Stimulated activated CD8-positive, alpha-beta memory T cell treated with anti-CD3 and anti-CD28 coated beads, Interleukin-7, amount 100 ng/mL, for 24 hours (primary cell): Measurements from ENCODE around the gene TMEM51.

Source experiments
- DNase-seq: peaks from one replicate; pipeline ENCODE4 v3.0.0-alpha.2; 2020; ENCODE audit warnings: low read depth

The TMEM51 gene, protein sequence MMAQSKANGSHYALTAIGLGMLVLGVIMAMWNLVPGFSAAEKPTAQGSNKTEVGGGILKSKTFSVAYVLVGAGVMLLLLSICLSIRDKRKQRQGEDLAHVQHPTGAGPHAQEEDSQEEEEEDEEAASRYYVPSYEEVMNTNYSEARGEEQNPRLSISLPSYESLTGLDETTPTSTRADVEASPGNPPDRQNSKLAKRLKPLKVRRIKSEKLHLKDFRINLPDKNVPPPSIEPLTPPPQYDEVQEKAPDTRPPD

DNA sequence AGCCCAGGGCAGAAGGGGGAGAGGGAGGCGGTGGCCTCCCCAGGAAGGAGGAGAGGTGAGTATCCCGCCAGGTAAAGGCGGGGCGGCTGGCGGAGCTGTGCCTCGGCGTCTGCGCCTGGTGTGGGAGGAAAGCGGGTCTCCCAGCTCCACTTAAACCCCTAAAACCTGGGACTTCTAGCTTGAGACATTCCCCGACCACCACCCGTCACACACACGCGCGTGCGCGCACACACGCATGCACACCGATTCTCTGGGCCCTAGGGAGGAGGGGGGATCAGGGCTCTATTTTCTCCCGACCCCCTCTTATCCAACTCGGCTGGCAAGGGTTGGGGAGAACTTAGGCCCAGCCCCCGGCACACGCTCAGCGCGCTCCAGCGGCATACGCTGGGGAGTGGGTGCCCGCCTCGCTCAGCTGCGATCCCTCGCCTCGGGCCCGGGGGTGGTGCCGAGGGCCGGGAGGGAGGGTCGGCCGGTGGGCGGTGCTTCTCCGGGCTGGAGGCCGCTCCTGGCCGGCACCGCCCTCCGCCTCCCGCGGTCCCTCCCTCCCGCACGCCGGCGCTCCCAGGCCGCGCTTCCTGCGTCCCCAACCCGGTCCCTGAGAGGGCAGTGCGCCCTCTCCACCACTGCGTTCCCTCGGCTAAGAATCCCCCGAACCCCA, at the start of gene TMEM51:
TMEM51 (plus strand) TSS at position 564 of the 658 bp plus-strand sequence. CDS start 61,341 bp downstream, outside the sequence.
- DNase-seq = no peak

DNA sequence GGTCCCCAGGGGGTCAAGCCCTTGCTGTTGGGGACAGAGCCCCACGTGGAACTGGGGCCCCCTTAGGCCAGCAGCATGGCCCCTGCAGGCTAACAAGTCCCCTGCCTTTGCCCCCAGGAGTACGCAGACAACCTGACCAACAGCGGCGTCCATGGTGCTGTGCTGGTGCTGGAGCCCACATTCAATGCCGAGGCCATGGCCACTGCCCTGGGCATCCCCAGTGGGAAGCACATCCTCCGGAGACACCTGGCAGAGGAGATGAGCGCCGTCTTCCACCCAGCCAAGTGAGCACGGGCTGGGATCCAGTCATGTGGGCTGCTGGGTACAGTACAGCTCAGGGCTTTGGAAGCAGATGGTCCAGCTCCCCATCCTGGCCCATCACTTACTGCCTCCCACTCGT, 49.6 kb upstream of the TMEM51 start:
- no peak for DNase-seq

DNA sequence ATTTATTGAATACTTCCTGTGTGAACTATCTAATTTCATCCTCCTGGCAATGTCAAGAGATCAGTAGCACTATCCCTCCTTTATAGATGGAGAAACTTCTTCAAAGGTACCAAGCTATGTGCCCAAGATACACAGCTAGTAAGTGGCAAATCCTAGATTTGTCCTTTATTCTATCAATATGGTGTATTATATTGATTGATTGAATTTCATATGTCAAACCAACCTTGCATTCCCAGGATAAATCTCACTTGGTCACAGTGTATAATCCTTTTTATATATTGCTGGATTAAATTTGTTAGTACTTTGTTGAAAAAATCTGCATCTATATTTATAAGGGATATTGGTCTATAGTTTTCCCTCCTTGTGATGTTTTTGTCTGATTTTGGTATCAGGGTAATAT, 48.8 kb upstream of the TMEM51 start:
- DNase-seq = no peak

DNA sequence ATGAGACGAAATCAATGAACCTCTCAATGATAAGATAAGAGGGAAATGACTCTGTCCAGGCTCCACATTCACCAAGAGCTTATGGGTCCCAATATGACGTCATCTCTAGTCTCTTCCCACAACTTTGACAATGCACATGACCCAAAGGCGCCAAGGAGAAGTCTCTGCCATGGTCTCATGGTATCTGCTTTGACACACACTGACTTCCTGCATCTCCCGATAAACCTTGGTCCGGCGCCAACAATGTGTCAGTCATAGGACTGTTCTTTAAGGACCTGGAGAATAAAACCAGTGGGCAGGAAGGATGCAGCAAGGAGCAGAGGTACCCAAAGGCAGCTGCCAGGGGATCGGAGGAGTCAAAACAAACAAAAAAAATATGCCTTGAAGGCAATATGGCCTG, 46.9 kb upstream of the TMEM51 start:
- DNase-seq = no peak

DNA sequence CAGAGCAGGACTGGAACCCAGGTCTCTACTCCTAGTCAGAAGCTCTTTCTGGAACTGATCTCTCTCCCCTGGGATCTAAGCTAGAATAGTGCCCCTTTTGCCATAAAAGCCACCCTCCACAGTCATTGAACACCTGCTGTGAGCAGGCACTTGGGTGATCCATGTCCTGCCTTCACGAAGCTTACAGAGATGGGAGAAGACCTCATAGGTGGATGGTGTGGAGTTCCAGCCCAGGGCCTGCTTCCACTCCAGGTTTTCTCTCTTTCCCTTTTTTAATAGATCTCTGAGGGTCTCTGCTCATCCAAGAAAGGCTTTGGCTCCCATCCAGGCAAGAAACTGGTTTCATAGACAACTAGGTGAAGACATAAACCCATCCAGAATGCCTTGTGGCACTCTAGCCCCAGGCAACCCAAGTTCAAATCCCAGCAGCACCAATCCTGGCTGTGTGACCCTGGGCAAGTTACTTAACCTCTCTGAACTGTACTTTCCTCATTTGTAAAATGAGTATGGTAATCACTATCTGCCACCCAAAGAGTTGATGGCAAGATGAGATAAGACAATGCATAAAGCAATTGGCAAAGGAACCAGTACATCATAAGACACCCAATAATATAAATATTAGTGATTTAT, 46.4 kb upstream of the TMEM51 start:
- no peak for DNase-seq

DNA sequence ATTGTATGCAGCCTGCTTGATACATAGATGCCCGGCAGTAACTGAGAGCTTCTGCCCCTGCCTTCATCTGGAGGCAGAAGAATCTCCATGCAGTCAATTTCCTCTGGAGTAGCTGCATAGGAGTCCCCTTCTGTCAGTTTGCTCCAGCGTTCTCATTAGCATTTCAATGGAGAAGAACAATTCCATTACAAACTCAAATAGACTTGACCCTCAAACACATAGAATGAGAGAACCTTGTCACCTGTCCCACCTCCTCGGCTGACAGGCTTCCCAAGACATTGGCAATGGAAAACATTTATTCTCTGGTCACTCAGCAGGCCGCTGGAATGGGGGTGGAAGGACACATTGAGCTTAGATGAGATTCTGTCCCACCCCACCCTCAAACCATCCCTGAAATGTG, 45.6 kb upstream of the TMEM51 start:
- DNase-seq = no peak

DNA sequence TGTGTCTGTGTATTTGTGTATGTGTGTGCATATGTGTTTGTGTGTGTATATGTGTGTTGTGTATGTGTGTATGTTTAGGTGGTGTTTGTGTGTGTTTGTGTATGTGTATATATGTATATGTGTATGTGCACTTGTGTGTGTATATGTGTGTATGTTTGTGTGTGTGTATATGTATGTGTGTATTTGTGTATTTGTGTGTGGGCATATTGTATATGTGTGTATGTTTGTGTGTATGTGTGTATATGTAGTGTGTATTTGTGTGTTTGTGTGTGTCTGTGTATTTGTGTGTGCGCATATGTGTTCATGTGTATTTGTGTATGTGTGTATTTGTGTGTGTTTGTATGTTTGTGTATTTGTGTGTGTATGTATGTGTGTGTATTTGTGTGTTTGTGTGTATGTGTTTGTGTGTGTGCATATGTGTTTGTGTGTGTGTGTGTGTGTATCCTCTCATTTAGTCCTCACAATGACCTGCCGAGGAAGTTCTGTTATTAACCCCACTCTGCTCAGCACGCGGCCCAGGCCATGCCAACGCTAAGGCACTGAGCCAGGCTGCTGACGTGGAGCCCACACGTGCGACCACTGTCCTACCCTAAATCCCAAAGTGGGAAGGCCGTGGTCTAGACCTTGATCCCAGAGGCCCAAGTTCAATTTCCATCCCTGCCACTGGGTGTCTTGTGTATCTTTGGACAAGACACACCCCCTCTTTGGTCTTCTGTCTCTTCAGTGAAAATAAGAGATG, 43.2 kb upstream of the TMEM51 start:
- no peak for DNase-seq

DNA sequence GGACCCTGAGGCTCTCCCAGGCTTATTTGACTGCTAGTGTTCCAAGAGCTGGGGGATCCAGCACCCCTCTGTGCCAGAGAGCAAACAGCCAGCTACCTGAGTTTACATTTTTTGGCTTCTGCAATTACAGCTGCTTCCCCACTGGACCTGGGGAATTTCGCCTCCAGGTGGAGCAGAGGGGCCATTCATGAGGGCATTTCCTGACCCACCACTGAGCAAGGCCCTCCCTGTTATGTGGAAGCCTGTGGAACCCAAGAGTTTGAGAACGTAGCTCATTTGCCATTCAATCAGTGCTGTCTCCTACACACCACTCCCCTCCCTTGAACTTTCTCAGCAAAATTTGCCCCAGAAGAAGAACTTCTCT, 42.7 kb upstream of the TMEM51 start:
- no peak for DNase-seq

DNA sequence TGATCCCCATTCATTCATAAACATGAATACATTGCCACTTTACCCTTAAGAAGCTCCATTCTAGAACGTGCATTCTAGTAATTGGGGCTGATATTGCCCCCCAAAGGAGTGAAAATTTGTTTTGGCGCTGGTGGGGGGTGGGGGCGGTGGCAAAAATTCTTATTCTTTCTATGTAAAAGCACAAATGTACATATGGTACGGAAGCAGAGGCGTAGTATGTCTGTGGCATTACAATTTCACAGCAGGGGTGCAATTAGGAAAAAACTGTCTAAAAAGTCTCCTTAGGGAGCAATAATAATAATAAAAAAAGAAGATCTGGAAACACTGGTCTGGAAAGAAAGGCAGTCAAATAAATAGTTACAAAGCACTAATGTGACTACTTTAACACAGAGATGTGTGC, 40.4 kb upstream of the TMEM51 start:
- DNase-seq = no peak

DNA sequence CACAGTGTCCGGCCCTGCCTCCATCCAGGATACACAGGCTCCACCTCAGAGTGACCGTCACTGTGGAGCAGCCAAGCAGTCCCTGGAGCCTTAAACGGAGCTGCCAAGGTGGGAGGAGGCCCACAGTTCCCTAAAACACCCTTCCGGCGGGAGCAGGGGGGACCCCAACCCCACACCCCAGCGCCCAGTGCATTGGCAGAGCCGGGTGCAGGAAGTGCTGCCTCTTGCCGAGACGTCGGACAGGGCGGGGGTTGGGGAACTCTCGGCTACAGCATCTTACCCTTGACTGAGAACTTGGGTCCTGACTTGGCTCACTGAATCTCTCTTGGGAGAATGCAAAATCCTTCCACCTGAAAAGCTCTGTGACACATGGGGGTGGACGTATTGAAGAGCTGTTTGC, 38.7 kb upstream of the TMEM51 start:
- no peak for DNase-seq

DNA sequence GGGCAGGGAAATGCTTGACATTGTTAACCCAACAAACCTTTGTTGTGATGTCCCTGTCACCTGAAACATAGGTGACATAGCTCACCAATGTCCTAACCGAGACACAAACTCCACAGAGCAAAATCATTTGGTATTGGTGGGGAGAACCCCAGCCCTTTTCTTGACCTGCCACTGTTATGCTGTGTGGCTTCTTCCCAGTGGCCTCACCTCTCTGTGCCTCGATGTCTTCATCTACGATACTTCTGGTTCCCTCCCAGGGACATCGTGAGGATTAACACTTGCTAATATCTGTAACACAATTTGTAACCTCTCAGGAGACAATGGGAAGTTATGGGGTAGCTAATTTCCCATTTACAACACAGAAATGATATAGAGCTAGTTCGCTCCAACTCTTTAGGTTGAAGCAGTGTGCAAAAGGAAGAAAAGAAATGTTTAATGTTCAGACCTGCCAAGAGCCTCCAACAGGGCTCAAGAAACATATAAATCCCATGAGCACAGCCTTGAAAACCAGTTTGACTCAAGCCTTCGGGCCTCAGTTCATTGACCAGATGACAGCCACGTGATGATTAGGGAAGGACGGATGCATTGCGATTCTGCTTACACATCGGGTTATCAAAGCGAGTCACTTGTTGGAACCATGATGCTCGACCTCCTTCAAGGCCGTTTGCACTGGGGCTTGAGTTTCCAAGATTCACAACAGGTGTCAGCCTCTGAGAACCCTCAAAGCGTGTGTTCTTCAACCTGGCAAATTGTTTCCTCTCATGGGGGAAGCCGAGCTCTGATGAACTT, 37.8 kb upstream of the TMEM51 start:
- DNase-seq = no peak

DNA sequence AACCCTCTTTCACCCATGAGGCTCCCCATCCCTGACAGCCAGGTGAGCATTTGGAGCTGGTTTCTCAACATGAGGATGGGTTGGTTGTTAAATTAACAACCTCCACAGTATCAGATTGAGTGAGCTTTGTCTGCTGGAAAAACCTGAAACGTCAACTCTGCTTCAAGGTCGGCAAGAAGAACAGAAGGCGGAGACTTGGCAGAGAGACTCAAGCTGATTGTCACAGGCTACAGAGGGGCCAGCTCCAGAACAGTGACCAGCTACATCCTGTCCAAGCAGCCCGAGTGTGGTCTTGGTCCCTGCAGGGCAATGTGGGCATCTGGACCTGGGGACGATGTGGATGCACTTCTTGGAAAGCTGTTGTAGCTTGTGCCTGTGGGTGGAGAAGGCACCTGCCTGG, 36.6 kb upstream of the TMEM51 start:
- DNase-seq = no peak

DNA sequence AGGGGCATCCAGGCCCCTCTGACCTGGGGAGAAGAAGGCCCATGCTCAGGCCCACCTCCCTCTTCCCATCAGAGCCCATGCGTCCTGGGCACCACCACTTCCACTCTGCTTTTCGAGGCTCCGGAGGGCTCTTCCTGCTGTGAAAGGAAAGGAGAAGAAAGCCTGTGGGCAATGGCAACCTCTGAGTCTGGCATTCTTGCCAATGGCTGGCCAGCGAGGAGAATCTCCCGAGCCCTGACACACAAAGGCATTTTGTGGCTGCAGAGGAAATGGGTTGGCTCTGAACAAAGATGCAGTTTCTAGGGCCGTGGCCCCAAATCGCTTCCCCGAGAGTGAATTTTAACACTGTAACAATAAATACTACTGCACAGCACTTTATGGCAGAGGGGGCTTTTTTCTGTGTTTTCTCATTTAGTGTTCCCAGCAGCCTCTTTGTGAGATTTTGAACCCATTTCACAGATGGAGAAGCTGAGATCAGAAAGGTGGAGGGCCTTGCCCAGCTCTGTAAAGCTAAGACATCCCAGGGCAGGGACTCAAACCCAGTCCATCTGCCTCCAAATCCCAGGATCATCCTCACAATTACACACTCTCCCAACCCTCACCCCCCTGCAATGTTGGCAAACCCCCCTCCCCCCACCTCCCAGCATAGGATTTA, 35.7 kb upstream of the TMEM51 start:
- no peak for DNase-seq

DNA sequence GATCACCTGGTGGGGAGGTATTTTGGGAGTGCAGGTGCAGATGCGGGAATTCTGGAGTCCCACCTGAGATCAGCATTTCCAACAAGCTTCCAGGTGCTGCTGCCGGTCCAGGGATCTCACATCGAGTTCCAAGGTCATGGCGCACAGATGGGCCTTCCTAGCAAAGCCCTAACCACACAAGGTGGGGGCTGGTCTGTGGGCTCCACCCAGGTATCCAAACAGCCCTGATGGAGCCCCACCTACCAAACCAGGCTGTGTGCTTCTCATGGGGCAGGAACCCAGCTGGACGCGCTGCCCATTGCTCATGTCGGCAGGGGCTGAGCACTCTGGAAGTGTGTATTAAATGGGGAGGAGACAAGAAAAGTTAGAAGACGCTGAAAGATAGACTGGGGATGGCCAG, 35.0 kb upstream of the TMEM51 start:
- no peak for DNase-seq

DNA sequence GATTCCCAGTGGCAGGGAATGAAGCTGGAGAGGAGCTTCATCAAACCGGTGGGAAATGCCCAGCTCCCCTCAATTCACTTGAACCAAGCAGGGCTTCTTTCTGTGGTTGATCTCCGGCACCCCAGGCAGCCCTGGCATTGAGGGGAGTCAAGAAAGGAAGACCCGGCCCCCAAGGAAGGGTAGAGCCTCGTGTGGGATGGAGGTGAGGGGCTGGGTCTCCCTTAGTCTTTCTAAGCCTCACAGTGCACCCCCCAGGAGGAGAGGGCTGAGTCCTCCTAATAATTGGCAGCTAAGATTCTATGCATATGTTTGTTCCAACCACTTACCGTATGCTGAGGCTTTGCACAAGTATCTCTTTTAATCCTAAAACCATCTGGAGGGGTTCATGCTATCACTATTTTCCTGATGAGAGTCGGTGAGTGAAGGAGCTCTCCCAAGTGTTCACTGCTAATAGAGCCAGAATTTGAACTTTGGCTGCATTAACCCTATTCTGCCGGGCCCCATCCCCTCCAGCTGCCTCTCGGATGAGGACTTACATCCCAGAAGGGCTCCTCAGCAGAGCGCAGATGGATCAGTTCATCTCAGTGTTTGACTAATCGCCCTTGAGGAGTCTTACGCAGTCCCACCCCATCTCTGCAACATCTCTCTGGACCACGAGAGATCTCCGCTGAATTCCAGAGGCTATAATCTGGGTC, 33.1 kb upstream of the TMEM51 start:
- DNase-seq = no peak

DNA sequence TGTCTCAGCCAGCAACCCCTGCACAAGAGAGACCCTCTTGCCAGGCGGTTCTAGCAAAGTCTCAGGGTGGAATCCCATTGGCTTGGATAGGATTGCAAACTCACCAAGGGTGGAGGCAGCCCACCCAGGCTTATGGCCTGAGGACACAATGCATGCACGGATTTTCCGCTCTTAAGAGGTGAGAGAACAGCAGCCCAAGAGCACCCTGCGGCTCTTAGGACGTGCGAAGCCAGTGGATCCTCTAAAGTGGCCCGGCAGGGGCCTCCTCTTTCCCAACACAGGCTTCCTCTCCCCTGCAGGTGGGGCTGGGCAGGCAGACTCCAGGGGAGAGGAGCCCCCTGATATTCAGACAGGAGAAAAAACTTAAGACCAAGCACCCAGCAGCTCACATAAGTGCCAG, 31.2 kb upstream of the TMEM51 start:
- DNase-seq = no peak

DNA sequence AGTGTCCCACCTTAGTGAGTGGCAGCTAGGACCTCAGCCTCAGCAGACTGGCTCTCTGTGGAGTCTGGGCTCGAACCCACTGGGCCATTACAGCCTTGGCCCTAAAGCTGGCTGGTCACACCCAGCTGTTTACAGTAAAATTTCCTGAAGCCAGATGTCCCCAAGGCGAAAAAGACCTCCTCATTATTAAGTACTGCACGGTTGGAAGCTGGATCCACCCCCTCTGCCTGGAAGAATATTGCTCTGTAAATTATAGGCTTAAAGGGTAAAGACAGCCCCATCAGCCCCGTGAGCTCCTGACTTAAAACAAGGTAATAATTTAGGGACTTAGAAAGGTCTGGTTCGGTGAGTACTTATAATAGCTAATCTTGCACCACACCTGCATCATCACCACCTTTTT, 30.3 kb upstream of the TMEM51 start:
- no peak for DNase-seq

DNA sequence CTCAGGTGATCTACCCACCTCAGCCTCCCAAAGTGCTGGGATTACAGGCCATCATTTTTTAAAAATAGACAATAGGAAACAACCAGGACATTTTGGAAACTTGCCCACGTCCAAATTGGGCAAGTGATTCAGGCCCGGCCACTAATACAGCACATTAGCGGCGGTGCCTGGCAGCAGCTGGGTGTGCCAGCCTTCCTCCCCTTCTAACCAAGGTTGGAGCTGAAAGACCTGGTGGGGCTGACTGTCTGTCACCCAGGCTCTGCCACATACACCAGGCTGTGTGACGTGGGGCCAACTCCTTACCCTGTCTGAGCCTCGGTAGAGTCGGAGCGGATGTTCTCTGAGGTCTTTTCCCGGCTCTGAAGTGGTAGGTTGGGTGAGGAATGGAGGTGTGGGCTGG, 29.6 kb upstream of the TMEM51 start:
- no peak for DNase-seq

DNA sequence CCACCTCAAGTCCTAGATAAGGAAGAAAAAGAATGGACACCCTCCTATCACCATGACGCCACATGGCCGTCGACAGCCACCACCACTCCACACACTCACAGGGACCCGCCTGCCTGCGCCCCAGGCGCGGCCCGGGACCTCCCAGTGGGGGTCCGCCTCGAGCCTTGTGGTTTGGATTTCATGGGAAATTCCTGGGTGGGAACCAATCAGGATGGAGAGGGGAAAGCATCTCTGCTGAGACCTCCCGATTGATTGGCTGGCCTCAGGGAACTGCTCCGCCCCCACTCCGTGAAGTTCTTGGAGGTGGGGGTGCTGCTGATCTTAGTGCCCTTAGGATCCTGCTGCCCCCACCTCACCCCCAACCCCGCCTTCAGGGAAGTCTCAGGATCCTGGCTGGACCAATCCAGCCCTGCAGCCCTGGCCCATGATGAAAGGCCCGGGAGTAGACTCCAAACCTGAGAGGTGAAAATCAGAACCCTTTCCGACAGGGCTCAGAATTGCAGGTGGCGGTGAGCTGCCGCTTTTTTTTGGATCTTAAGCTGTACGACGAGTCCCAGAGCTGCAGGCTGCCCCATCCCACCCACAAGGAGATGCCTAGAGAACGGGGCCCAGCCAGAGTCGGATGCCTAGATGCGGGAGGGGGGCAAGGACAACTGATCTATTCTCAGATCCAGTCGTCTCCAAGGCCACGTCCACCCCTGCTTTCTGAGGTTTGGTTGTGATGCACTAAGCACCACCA, 29.0 kb upstream of the TMEM51 start:
- DNase-seq = no peak

DNA sequence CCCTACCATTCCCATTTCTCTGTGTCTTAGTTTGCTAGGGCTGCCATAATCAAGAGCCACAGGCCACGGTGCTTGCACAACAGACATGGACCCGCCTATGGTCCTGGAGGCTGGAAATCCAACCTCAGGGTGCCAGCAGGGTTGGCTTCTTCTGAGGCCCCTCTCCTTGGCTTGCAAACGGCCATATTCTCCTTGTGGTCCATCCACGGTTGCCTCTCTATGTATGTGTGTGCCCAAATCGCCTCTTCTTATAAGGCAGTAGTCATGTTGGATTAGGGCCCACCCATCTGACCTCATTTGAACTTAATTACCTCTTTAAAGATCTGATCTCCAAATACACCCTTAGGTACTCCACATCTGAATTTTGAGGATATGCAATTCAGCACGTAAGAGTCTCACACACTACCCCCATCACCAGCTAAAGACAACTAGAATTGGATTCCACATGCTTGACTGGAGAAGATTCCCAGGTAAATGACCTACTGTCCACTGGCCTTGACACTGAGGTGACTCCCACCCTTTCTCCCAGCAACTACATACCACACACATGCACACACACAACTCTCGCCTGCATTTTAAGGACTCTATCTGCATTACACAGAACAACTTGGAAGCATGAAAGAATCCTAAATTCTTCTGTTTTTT, 28.3 kb upstream of the TMEM51 start:
- no peak for DNase-seq
